IPS DF 6.9 (cell line): ENCODE measurements around the gene TP53INP2.
A peak's percentile ranks its signal among the peaks of the same experiment; 100 is the strongest.
"Not testable (repeated sequence)": the region's sequence is repeated elsewhere in the genome, so short reads cannot be mapped to it uniquely, and the experiment has no call there.

Experiments
- DNase-seq: peaks from one replicate; pipeline ENCODE4 v3.0.0-alpha.2; 2013; ENCODE audit warnings: low read depth, low spot score
- H3K27ac ChIP-seq: one replicate; pipeline ENCODE4 v1.5.1; 2013; ENCODE audit warnings: low read length, control low read depth
- H3K27me3 ChIP-seq: 2 replicates; pipeline ENCODE4 v1.6.1; 2013; ENCODE audit warnings: mild to moderate bottlenecking, low read length; ENCODE audit not compliant: control insufficient read depth, insufficient read depth
- H3K36me3 ChIP-seq: 2 replicates; pipeline ENCODE4 v1.6.1; 2013; ENCODE audit warnings: low read length; ENCODE audit not compliant: control insufficient read depth, insufficient read depth
- H3K4me1 ChIP-seq: 2 replicates; pipeline ENCODE4 v1.6.1; 2013; ENCODE audit warnings: low read length; ENCODE audit not compliant: control insufficient read depth, insufficient read depth
- H3K4me3 ChIP-seq: 2 replicates; pipeline ENCODE4 v1.5.1; 2013; ENCODE audit warnings: mild to moderate bottlenecking, low read length
- H3K9me3 ChIP-seq: 2 replicates; pipeline ENCODE4 v1.6.1; 2013; ENCODE audit warnings: low read length, inconsistent platforms; ENCODE audit not compliant: control insufficient read depth, insufficient read depth
- WGBS: extraction: QIAGEN DNeasy Blood & Tissue Kit; methylation state at CpG from one replicate; pipeline ENCODE4 v1.1.7; 2013; ENCODE audit warnings: mixed read lengths, missing lambda C conversion rate; ENCODE audit not compliant: insufficient read length, insufficient coverage; 5-methylcytosine and 5-hydroxymethylcytosine counted together

TP53INP2 gene

DNA sequence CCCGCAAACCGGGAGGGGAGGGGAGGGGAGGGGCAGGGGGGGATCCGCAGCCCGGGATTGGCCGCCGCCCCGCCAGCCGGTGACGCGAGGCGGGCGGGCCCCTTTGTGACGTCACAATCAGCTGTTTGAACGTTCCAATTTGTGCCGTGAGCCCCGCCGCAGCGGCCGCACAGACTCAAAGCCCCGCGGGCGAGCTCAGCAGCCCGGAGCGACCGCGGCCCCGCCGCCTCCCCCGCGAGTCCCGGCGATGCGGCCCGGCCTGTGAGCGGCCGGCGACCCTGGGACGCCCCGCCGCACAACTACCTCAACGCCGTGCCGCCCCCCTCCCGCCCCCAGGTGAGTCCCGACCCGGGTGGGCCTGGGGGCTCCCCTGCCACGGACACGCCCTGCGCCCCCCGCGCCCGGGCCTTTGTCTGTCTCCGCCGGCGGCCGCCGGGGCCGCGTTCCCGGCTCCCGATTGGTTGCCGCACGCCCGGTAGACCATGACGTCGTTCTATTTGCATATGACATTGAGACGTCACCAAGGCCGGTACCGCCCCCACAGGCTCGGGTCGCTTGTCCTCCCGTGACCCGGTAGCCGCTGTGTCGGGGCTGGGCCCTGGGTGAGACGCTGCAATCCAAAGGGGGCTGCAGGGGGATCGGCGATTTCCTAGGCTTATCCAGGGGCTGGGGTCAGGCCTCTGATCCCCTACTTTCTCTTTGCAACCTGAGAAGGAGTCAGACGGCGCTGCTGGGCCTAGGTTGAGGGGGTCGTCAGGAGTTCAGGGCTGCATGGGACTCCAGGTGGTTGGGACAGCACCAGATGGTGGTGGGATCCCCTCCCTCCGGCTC lies at the start of gene TP53INP2:
Gene TP53INP2 (plus strand): TSS at position 168 of the 831 bp plus-strand sequence. CDS start 4,396 bp downstream, outside the sequence.
- Histone ChIP-seq H3K4me1 (peaks cover 3% of the 10 kb centered on the region; the same call in 1 of the 2 replicates), H3K9me3 (no peaks in the 10 kb centered on the region), H3K27ac (no peak within 1 kb of the TSS), H3K4me3 (peak within 1 kb of the TSS; percentile 76), H3K27me3 (no peaks in the 10 kb centered on the region; the same call in 1 of the 2 replicates), H3K36me3 (no peaks in the 10 kb centered on the region)
- no CpG with 5 or more reads among the region's 82 CpGs for WGBS
- peak; percentile 77 for DNase-seq

- not testable (repeated sequence) for DNase-seq, H3K4me1 ChIP-seq, H3K27me3 ChIP-seq, H3K36me3 ChIP-seq, H3K4me3 ChIP-seq, H3K27ac ChIP-seq, H3K9me3 ChIP-seq
- no CpG with 5 or more reads among the region's 31 CpGs for WGBS
Measured at GRCh38 chr20:34658654-34659053, 45.5 kb upstream of the TP53INP2 start.

GRCh38 chr20:34661811-34662210 lies 42.3 kb upstream of the TP53INP2 start:
- not testable (repeated sequence) for H3K36me3 ChIP-seq, H3K4me3 ChIP-seq, H3K9me3 ChIP-seq, H3K27me3 ChIP-seq, DNase-seq, H3K4me1 ChIP-seq, H3K27ac ChIP-seq
- no CpG with 5 or more reads among the region's 5 CpGs for whole genome bisulfite sequencing

GRCh38 chr20:34663213-34663943 lies 40.8 kb upstream of the TP53INP2 start:
- WGBS: no CpG with 5 or more reads among the region's 5 CpGs
- no peak for DNase-seq
- H3K9me3 ChIP-seq: no peaks in the 10 kb centered on the region

DNA sequence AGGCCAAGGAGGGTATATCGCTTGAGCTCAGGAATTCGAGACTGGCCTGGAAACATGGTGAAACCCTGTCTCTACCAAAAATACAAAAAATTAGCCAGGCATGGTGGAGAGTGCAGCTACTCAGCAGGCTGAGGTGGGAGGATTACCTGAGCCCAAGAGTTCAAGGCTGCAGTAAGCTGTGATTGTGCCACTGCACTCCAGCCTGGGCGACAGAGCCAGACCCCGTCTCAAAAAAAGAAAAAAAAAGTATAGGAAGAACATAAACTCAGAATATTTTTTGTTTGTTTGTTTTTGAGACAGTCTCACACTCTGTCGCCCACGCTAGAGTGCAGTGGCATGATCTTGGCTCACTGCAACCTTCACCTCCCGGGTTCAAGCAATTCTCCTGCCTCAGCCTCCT lies 39.4 kb upstream of the TP53INP2 start:
- not testable (repeated sequence) for DNase-seq, H3K4me1 ChIP-seq, H3K27me3 ChIP-seq, H3K9me3 ChIP-seq, H3K36me3 ChIP-seq, H3K4me3 ChIP-seq, H3K27ac ChIP-seq
- WGBS: no CpG with 5 or more reads among the region's 7 CpGs

More at GRCh38 chr20:34663213-34663943, 40.8 kb upstream of the TP53INP2 start:
- Histone ChIP-seq H3K4me3 (no peak overlapping the region), H3K4me1 (no peaks in the 10 kb centered on the region), H3K27ac (no peak overlapping the region), H3K36me3 (no peaks in the 10 kb centered on the region), H3K27me3 (no peaks in the 10 kb centered on the region)

DNA sequence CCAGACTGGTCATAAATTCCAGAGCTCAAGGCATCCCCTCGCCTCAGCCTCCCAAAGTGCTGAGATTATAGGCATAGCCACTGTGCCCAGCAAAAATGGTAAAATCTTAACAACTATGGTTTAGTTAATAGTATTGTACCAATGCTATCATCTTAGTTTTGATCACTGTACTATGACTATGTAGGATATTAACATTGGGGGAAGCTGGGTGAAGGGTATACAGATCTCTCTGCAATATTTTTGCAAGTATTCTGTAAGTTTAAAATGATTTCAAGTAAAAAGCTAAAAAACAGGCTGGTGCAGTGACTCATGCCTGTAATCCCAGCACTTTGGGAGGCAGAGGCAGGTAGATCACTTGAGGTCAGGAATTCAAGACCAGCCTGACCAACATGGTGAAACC lies 35.0 kb upstream of the TP53INP2 start:
- DNase-seq: no peak
- Histone ChIP-seq H3K4me1 (no peaks in the 10 kb centered on the region), H3K4me3 (no peak overlapping the region), H3K27ac (no peak overlapping the region), H3K27me3 (no peaks in the 10 kb centered on the region), H3K9me3 (no peaks in the 10 kb centered on the region), H3K36me3 (no peaks in the 10 kb centered on the region)
- no CpG with 5 or more reads among the region's 1 CpG for WGBS

DNA sequence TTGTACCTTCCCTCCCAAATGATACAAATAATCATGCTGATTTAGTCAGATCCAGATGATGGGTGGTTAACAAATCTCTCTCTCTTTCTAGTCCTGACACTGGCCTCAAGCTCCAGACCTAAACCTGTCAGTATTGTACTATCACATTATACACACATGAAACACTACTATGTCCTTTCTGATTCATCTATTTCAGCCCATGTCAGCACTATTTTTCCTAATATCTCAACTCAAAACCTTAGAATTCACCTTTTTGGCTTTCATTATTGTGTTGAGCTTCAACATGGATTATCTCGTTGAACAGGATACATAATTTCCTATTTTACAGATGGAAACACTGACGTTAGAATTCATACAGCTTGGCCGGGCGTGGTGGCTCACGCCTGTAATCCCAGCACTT lies 30.7 kb upstream of the TP53INP2 start:
- WGBS: no CpG with 5 or more reads among the region's 5 CpGs
- no peak overlapping the region for H3K27ac ChIP-seq
- H3K9me3 ChIP-seq: no peaks in the 10 kb centered on the region
- H3K36me3 ChIP-seq: no peaks in the 10 kb centered on the region
- no peaks in the 10 kb centered on the region for H3K4me1 ChIP-seq
- no peak for DNase-seq
- H3K27me3 ChIP-seq: no peaks in the 10 kb centered on the region
- H3K4me3 ChIP-seq: no peak overlapping the region

GRCh38 chr20:34675561-34675960 lies 28.6 kb upstream of the TP53INP2 start:
- H3K36me3 ChIP-seq: no peaks in the 10 kb centered on the region
- no peaks in the 10 kb centered on the region for H3K27me3 ChIP-seq
- DNase-seq: no peak
- no peak overlapping the region for H3K4me3 ChIP-seq
- H3K4me1 ChIP-seq: no peaks in the 10 kb centered on the region
- no CpG with 5 or more reads among the region's 3 CpGs for WGBS
- H3K27ac ChIP-seq: no peak overlapping the region
- no peaks in the 10 kb centered on the region for H3K9me3 ChIP-seq

- no peaks in the 10 kb centered on the region for H3K4me1 ChIP-seq
- H3K9me3 ChIP-seq: no peaks in the 10 kb centered on the region
- H3K27me3 ChIP-seq: no peaks in the 10 kb centered on the region
- H3K36me3 ChIP-seq: no peaks in the 10 kb centered on the region
- WGBS: 100% methylated on average over 1 of the region's 14 CpGs
- H3K4me3 ChIP-seq: peak overlapping the region; percentile 82
- H3K27ac ChIP-seq: no peak overlapping the region
- no peak for DNase-seq
Measured at GRCh38 chr20:34675993-34676641, 28.0 kb upstream of the TP53INP2 start.

- no peaks in the 10 kb centered on the region for H3K4me1 ChIP-seq
- WGBS: no CpG with 5 or more reads among the region's 64 CpGs
Measured at GRCh38 chr20:34676642-34677373, 27.3 kb upstream of the TP53INP2 start, which contains the start of gene PIGU. TSS of gene PIGU (minus strand) at chr20:34677092. CDS start at chr20:34677085, 7 bp downstream.

More at GRCh38 chr20:34676642-34677373, 27.3 kb upstream of the TP53INP2 start, which contains the start of gene PIGU:
- Histone ChIP-seq H3K36me3 (no peaks in the 10 kb centered on the region), H3K27ac (no peak within 1 kb of the TSS), H3K9me3 (no peaks in the 10 kb centered on the region), H3K4me3 (peak within 1 kb of the TSS; percentile 82), H3K27me3 (no peaks in the 10 kb centered on the region)
- DNase-seq: peak; percentile 90
